GM19467 (cell line): Measurements from ENCODE around the gene PITX1.

Source experiments
- ATAC-seq: cut with Tn5 transposase; IDR thresholded peaks from one replicate; pipeline ENCODE4 v1.9.1; 2021; ENCODE audit warnings: mild to moderate bottlenecking, moderate library complexity; ENCODE audit not compliant: unreplicated experiment

PITX1 gene

GRCh38 chr5:135062216-135063055 lies 28.4 kb upstream of the PITX1 start:
- ATAC-seq = no peak

GRCh38 chr5:135061001-135061400 lies 27.0 kb upstream of the PITX1 start:
- ATAC-seq = no peak

GRCh38 chr5:135060021-135060420 lies 26.0 kb upstream of the PITX1 start:
- no peak for ATAC-seq

GRCh38 chr5:135059000-135059923 lies 25.2 kb upstream of the PITX1 start:
- no peak for ATAC-seq

GRCh38 chr5:135058331-135058732 lies 24.3 kb upstream of the PITX1 start:
- ATAC-seq = no peak

- ATAC-seq = no peak
Observed at GRCh38 chr5:135057233-135057632, 23.2 kb upstream of the PITX1 start.

GRCh38 chr5:135056316-135057030 lies 22.4 kb upstream of the PITX1 start:
- ATAC-seq = no peak

GRCh38 chr5:135055396-135055795 lies 21.4 kb upstream of the PITX1 start:
- no peak for ATAC-seq

GRCh38 chr5:135054546-135054945 lies 20.5 kb upstream of the PITX1 start:
- no peak for ATAC-seq

- no peak for ATAC-seq
Observed at GRCh38 chr5:135053989-135054388, 20.0 kb upstream of the PITX1 start.

- peak; percentile 92 for ATAC-seq
Observed at GRCh38 chr5:135053278-135053677, 19.2 kb upstream of the PITX1 start.

GRCh38 chr5:135052511-135053145 lies 18.6 kb upstream of the PITX1 start:
- ATAC-seq = no peak

- ATAC-seq = no peak
Observed at GRCh38 chr5:135051872-135052271, 17.8 kb upstream of the PITX1 start.

GRCh38 chr5:135051399-135051798 lies 17.4 kb upstream of the PITX1 start:
- no peak for ATAC-seq

- no peak for ATAC-seq
Observed at GRCh38 chr5:135050244-135050767, 16.3 kb upstream of the PITX1 start.

- ATAC-seq = no peak
Observed at GRCh38 chr5:135048930-135049329, 14.9 kb upstream of the PITX1 start.

- no peak for ATAC-seq
Observed at GRCh38 chr5:135048286-135048685, 14.3 kb upstream of the PITX1 start.

- no peak for ATAC-seq
Observed at GRCh38 chr5:135047347-135047695, 13.3 kb upstream of the PITX1 start.

GRCh38 chr5:135046661-135047346 lies 12.8 kb upstream of the PITX1 start:
- no peak for ATAC-seq

GRCh38 chr5:135045488-135045887 lies 11.5 kb upstream of the PITX1 start:
- ATAC-seq = no peak
